NCI-H1694 treated with DMSO at 0.1 percent for 48 hours (cell line): Measurements from ENCODE around the gene SEZ6.

Experiments
- DNase-seq: peaks from one replicate; lab custom pipeline; 2025; lab: John Stamatoyannopoulos, UW

SEZ6 gene

DNA sequence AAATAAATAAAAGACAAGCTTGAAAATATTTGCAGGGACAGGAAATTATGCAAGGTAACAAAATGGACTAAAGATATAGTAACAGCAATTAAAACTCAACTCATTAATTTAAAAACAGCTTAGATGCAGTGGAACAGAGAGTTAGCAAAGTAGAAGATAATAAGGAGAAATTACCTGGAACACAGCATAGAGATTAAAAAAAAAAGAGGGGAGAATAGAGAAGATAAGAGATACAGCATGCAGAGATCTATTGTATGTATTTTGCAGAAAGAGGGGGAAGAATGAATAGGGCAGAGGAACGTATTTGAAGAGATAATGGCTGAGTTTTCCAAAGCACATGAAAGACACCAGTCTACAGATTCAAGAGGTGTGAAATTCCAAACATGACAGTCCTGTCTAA is 28.7 kb upstream of the SEZ6 start:
- DNase-seq = no peak

DNA sequence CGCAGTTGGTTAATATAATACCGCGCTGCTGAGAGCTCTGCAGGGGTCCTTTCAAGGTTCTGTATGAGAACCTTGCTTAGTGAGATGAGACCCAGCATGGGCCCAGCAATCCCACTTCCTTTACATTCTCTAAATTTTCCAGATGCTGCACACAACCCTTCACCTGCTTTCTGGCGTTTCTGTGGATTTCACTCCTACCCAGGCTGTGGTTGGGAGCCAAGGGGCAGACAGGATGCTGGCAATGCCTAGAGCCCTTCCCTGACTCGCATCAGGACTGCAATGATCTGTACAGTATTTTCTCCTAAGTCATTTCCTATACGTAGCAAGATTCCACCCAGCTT is 27.0 kb upstream of the SEZ6 start:
- no peak for DNase-seq

DNA sequence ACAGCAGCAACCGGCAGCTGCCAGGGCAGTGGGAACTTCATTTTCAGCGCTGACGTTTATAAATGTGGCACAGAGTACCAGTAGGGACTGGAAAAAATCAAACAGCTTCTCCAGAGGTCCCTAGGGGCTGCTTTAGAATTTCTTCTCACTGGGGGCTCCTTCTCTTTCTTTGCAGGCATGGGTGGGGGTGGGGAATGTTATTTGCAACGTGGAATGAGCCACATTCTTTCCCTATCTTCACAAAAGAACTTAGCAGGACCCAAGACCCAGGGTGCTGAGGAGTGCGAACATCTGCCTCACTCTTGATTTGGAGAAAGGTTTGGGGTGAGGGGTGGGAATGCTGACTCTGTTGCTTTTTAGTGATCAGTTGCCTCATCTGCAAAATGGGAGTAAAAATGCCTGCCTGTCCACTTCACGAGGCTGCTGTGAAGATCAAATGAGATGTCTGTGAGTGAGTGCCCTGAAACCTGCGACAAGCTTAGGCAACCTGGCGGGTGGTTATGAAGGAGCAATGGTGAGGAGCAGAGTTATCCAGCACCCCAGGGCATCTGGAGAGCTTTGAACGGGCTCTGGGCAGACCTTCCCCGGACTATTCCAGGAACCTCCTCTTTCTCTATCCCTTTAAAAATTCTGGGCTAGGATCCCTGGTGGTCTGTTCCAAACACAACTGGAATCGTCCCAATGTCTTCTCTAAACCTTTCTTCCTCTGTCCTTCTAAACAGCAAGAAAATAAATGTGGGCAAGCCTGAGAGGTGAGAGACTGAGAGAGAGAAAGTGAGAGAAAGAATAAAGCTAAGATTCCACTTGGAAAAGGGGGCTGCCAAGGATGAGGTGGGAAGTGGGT is 26.4 kb upstream of the SEZ6 start:
- no peak for DNase-seq

DNA sequence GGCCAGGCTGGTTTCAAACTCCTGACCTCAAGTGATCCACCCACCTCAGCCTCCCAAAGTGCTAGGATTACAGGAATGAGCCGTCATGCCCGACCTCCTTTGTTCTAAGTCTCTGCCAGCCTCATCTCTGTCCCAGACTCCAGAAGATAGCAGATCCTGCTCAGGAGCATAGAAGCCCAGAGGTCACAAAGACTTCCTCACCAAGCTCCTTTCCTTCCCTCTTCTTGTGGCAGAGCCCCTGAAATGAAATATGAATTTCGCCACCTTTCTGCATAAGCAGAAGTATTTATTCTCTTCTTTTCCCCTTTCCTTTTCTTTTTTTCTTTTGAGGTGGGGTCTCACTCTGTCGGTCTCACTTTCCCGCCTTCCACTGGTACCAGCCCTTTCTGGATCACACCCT is 25.7 kb upstream of the SEZ6 start:
- no peak for DNase-seq

DNA sequence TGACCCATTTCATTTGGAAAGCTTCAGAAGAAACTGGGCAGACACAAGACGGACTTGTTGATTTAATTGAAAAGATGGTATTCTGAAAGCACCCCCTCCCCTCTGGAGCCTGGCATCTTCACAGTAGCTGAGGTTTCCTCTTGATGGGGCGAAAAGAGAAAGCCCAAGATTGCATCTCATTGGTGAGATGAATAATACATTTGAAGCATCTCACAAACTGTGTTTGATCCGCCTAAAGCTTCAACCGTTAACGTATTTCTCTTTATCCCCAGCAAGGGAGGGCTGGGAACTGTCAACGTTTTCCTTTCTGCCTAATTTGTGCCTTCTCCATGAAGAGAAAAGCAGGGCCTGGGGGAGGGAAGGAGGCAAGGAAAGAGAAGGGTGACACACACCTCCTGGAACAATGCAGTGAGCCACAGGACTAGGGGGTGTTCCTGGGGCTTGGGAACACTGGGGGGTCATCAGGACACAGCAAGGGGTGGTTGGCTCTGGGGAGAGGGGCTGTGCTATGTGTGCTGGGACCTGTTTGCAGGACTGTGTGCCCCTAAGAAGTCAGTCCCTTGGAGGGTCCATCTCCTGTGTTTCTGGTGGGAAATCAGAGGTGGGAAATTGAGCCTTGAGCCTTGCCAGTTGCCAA is 18.6 kb upstream of the SEZ6 start:
- no peak for DNase-seq

DNA sequence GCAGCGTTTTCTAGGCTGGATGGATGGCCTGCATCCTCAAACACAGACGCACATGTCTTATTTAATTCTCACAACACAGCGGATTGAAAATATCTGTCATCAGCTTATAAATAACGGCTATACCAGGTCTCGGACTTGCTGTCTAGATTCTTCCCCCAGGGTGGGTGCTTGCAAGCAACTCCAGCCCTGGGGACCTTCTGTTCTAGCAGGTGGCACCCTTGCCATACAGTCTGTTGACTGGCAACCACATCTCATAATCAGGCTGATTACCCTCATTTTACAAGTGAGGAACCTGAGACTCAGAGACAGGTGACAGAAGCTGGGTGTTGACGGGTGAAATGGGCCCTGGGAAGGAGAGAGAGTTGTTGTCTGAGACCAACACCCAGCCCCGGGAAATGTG is 16.2 kb upstream of the SEZ6 start:
- DNase-seq = peak; percentile 66

DNA sequence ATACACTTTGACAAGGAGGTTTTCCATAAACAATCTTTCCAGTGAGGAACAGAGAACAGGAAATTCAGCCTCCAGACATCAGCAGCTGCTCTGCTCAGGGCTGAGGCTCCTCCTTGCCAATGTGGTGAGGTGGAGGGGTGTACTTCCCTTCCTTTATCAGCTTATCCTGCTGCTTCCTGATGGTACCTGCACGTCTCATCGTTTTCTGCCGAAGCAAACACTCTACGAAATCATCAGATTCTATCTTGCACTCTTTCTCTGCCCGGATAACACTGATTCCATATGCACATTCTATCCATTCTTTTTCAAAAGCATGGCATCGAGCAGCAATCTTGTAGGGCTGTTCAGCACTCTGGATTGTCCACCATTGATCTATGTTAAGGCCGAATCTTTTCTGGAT is 15.4 kb upstream of the SEZ6 start:
- DNase-seq = no peak

DNA sequence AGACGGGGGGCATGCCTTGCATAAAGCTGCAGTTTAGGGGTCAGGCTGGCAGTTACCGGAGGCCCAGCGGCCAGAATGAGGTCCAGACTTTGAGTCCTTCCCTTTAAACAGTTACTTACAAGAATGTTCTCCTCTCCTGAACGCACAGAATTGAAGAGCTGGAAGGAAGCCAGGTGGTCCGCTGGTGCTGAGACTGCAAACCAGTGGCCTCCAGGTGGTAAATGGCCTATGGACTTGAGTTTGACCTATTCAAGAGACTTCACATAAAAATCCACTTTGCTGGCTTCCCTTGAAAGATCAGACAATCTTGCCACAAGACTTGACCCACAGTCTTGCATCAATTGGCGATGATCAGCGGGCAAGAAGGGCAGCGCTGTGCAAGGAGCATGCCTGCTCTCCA is 14.7 kb upstream of the SEZ6 start:
- DNase-seq = no peak

DNA sequence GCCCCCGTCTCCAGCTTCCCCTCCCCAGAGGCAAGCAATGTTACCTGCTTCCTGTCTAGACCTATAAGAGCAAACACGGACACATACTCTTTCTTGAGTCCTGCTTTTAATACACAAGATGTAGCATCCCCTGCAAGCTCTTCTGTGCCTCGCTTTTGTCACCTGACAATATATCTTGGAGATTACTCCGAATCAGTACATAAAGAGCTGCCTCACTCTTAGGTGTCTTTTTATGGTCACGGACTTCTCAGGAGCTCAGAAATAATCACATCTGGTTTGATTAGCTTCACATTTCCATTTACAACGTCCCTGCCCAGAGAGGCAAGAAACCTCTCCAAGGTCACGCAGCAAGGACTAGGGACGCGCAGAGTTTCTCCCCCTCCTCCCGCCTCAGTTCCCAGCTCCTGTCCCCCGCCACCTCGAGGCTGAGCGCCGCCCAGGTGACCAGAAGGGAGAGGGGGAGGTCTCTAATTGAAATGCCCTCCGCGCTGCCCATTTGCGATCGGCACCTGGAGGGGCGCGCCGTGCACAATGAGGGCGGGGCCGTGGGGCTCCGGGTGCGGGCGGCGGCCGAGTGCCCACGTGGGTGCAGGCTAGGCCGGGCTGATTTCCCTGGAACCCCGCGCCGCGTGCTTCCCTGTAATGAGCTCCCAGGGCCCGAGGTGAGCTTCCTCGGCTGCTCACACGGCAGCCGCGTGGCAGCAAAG is 13.8 kb upstream of the SEZ6 start:
- DNase-seq = no peak

DNA sequence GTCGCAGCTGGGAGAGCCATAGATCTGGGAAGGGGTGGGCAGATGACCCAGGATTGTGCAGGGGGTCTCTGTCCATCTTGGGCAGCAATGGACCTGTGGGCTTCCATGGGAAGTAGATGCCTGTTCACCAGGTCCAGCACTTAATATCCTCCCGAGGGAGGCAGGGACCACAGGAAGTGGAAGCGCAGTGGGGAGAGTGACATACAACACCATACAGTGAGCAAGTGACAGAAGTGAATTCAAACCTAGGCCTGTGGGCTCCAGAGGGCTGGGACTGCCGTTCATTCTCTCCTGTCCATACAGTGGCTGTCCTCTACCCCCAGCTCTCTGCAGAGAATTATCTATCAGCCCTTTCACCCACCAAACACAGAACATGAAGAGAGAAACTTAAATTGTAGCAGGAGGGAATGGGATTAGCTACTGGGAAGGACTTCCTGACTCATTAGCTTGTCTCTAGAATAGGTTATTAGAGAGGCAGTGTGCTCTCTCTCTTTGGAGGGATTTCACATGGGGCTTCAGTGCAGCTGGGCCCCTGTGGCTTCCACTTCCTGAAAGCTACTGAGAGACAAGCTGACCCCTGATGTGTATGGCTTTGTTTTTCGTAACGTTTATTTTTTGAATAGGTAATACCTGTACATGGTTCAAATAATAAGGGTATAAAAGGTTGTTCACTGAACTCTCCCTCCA is 13.1 kb upstream of the SEZ6 start:
- DNase-seq = no peak

DNA sequence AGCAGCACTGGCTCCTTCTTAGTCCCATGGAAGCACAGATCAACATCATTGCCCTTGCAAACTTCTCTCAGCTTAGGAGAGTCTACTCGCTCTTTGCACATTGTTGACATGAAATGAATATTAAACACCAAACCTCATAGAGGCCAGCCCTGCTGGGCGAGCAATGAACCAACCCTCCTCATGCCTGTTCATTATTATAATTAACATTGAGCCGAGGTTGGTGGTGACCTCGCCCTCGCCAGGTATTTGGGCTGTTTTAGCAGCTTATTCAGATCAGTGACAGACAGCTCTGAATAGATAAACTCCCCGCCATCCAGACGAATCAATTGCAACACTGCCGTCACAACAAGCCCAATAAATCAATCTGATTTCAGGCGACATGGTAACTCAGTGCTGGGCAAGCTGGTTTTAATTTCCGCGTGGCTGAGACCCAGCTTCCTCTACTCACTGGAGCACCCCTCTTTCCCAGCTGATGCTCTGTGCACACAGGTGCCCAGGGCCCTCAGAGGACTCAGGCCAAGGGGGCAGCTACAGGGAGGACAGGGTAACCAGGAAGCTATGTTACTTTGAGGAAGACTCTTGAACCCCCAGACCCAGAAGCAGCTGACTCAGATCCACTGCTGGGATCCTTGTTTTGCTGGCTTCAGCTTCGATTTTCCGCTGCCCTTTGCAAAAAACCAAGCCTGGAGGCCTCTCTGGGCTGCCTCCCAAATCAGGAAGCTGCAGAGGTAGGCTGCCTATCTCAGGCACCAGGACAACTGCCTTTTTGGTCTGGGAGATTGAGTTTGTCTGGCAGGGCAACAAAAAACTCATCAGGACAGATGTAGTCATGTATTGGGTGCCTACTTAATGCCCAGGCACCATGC is 10.7 kb upstream of the SEZ6 start:
- DNase-seq = no peak

DNA sequence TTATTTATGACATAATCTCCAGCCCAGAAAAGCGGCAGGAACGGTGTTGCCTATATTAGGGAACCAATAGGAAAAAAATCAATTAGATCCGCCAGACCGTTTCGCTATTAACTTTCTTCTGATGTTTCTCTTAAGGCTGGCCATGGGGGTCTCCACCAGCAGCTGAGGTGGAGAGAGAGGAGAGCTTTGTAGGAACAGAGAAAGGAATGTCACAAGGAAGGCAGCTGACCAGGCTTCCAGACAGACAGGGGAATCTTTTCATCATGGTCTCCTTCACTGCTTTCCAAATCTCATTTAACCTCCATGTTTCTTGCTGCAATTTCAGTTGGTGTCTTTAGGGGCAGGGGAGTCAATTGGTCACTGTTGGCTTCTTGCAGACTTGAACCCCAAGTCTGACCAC is 8.9 kb upstream of the SEZ6 start:
- DNase-seq = no peak

DNA sequence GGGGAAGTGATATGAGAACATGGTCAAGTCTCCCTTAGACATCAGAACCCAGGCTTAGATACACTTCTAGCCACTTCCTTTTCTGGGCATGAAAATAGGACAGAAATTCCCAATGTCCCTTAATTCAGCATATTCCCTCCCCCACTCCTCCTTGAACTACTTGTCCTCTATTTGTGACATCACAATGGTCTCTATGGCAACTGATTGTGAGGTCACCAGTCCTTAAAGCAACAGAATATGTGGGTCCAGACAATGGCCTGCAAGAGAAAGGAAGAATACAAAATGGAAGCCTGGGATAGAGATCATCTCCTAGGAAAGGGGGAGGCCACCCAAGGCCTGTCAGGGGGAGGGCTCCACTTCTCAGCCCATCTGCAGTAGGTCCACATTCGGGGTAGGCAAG is 6.7 kb upstream of the SEZ6 start:
- DNase-seq = no peak

DNA sequence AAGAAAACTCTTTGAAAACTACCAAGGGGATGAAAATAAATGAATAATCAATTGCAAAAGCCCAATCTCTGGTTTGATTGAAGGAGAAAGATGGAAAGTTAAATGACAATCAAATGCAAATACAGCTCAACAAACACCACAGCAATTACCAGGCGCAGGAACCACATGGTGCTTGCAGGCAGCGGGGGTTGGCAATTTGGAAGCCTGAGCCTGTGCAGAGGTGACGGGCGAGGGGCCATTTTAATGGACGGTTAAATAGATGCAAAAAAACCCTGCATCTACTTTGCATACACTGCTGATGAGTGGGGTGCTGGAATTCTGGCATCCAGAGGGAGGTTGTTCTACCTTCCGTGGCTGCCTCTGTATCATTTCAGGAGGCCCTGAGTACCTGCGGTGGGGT is 4.8 kb upstream of the SEZ6 start:
- no peak for DNase-seq

DNA sequence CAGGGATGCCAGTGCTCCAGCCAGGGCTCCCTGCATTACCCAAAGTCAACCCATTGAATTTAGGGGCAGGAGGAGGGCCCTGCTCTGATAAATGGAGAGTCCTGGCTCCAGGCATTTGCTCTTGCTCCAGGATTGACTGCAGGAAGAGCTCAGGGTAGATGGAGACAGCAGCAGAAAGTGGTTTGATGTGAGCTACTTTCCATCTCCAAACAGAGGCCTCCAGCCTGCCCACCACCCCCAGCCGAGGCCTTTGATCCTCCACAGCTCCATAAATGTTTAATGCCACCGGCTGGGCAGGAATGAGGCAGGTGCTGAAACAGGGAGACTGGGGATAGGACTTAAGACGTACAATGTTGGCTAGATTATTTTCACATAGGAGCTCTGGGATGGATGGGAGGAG is 4.3 kb upstream of the SEZ6 start:
- DNase-seq = no peak

DNA sequence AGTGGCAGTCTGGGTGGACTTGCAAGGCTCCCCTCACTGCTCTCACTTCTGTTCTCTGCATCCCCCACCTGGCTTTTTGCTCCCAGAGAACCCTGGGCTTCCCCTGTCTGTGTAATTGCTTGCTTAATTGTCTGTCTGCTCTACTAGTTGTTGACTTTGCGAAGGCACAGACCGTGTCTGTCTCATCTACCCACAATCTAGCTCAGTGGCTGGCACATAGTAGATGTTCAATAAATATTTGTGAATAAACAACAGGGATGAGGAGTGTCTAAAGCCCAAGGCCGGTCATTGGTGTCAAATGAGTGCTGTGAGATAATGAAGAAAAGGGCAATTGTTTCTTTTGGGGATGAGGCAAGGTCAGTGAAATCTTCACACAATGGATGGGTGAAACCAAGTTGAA is 2.8 kb upstream of the SEZ6 start:
- DNase-seq = no peak

DNA sequence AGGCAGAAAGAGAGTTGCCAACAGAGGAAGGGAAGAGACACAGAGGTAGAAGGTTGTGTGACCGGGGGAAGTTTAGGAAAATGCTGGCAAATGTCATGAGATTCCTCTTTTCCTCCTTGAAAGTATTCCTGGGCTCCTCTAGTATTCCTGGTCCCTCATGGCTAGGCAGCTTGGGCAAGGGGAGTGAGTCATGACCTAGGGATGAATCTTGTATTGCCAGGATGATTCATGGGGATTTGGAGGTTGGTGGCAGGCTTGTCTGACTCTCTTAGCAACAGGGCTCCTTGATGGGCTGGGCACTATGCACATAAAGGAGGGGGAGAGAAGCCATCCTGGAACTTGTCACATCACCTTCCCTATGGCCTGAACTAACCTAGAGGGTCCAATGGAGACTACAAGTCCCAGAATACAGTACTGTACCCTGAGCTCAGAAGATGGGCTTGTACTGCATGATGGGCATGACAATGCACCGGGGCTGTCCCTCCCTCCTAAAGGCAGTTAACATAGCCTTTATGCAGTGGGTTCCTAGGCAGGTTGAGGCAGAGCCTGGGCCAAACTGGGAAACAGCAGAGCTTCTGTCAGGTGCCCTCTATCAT is 2.1 kb upstream of the SEZ6 start:
- DNase-seq = no peak

DNA sequence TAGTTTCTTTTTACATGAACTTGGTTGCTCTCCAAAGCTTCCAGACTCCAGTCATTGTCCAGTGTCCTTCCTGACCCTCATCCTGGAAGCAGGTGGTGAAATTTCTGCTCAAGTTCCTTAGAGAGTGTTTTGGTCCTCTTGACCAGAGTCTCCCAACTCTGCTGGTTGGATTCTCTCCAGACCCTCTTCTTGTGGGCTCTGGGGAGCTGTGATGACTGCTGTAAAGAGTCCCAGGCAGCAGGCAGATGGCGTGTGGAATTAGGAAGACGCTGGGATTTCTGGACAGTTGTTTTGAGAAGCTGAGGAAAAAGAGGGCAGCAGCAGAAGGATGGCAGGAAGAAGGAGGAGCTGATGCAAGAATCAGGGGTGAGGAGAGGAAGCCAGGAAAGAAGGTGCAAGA is 1.6 kb upstream of the SEZ6 start:
- no peak for DNase-seq

DNA sequence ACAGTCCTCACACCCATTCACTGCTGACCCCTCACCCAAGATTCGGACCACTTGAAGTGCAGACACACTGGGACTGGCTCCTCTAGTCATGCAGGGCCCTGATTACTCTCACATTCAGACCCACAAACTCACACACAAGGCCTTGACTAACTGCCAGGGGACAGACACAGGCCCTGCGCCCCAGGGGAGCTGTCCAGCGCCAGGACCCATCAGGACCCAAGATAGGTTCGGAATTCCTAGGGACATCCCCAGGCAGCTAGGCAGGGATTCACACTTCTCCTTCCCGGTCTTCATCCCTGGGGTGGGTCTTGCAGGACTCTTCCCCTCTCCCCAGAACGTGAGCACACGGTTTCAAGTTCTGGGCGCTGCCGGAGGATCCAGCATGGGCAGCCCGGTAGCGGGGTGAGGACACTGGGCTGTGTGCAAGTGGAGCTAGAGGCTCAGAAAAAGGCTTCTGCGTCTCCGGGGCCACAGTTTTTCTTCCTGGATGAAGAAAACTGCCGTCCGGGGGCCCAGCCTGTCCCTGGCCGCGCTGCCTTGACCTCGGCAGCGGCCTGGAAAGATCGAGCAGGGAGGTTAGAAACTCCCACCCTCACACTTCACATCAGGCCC is 1.6 kb downstream of the SEZ6 start:
- no peak for DNase-seq

DNA sequence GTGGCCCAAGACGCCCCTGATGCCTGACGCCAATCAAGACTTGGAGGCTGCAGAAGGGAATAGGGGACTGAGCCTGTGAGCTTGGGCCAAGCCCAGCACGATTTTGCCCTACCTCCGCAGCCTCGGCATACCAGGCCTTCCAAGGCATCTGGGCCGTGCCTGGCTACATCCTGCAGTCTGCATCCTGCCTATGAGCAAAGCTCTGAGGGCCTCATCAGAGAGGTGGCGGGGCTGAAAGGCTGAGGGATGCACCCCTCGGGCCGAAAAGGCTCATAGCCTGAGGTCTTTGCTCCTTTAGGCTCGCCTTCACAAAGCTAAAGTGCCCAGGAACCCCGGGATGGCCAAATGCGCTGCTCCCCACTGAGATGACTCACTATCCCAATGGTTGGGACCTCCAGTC is 2.5 kb downstream of the SEZ6 start:
- DNase-seq = no peak

DNA sequence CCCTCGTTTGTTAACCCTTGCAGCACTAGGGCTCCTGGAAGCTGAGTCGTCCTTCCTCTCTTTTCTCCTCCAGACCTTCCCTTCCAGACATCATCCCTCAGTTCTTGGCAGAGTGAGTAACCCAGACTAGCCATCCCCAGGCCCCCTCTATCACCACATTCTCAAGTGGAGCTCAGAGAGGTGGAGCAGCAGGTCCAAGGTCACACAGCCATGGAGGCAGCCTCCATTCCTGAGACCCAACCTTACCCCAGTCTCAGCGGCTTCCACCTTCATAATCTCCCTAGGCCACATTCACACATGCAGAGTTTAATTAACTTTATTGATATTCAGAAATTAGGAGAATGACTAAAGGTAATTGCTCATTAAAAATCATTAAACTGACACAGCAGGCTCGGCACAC is 3.0 kb downstream of the SEZ6 start:
- DNase-seq = no peak
